Lower lobe of right lung (tissue), 2 donors: ENCODE data around the gene TMEM38B. TPM values are rescaled to one million over a fixed set of nuclear protein-coding genes. Genes with fewer than 3 reads are reported as not detected.

Source experiments
- ATAC-seq, 2 donors: fragments of 200-7000 bp; cut with Tn5 transposase; one replicate each; pipeline ENCODE4 v1.9.1; 2020 to 2022; ENCODE audit warnings: mild to moderate bottlenecking in 2 of 2, moderate library complexity in 2 of 2
- DNase-seq: peaks from one replicate; pipeline ENCODE4 v3.0.0-alpha.2; 2020
- H3K27ac ChIP-seq: fragments of 200-600 bp; one replicate; pipeline ENCODE4 v1.8.0; 2022
- H3K27me3 ChIP-seq: fragments of 200-600 bp; one replicate; pipeline ENCODE4 v1.8.0; 2022; ENCODE audit warnings: low read depth
- H3K36me3 ChIP-seq: fragments of 200-600 bp; one replicate; pipeline ENCODE4 v1.8.0; 2022; ENCODE audit warnings: mild to moderate bottlenecking
- H3K4me1 ChIP-seq: fragments of 200-600 bp; one replicate; pipeline ENCODE4 v1.8.0; 2022
- H3K4me3 ChIP-seq: fragments of 200-600 bp; one replicate; pipeline ENCODE4 v1.8.0; 2022; ENCODE audit warnings: mild to moderate bottlenecking
- H3K9me3 ChIP-seq: fragments of 200-600 bp; one replicate; pipeline ENCODE4 v1.8.0; 2022
- CTCF ChIP-seq: fragments of 200-600 bp; IDR thresholded peaks from one replicate; pipeline ENCODE4 v1.8.0; 2022; ENCODE audit warnings: antibody characterized with exemption, mild to moderate bottlenecking
- intact Hi-C: fragments of 100-400 bp; cut with DNase I; formaldehyde crosslinking; loops from one replicate; pipeline ENCODE4 v1.11.0; 2022
- total RNA-seq: library from RNA; stranded (reverse); fragmentation: NEBNext Ultra II Directional; extraction: Animal tissue kit (Norgen Biotek cat#: 25700); gene quantifications from one replicate; pipeline ENCODE4 v1.2.1, GENCODE V29; 2021
- donor health status: DM: no; HTN: yes; CAD: no; lungs with severe emphysema.

TMEM38B gene
- total RNA-seq, 1 donor from 2014 or later = 10.9 TPM

GRCh38 chr9:105667867-105668266, 26.5 kb upstream of the TMEM38B start:
- DNase-seq (no peak), ATAC-seq (no peak)
- H3K9me3 ChIP-seq = no peaks in the 10 kb centered on the region
- H3K27me3 ChIP-seq = no peaks in the 10 kb centered on the region
- H3K4me1 ChIP-seq = no peaks in the 10 kb centered on the region
- no peak for TF ChIP-seq CTCF
- intact Hi-C loops = no loop called here
- no peaks in the 10 kb centered on the region for H3K36me3 ChIP-seq
- H3K27ac ChIP-seq = no peak overlapping the region
- no peak overlapping the region for H3K4me3 ChIP-seq

- peaks cover 3% of the 10 kb centered on the region for H3K27me3 ChIP-seq
- H3K4me3 ChIP-seq = no peak overlapping the region
- no peak overlapping the region for H3K27ac ChIP-seq
- H3K9me3 ChIP-seq = no peaks in the 10 kb centered on the region
- DNase-seq (no peak), ATAC-seq (no peak)
- intact Hi-C loops = no loop called here
- no peaks in the 10 kb centered on the region for H3K4me1 ChIP-seq
- no peak for TF ChIP-seq CTCF
- no peaks in the 10 kb centered on the region for H3K36me3 ChIP-seq
These were observed 24.0 kb upstream of the TMEM38B start for GRCh38 chr9:105670315-105670714.

- no peak for TF ChIP-seq CTCF
- H3K4me3 ChIP-seq = no peak overlapping the region
- H3K36me3 ChIP-seq = no peaks in the 10 kb centered on the region
- H3K4me1 ChIP-seq = no peaks in the 10 kb centered on the region
- intact Hi-C loops = no loop called here
- DNase-seq (no peak), ATAC-seq (no peak)
- no peaks in the 10 kb centered on the region for H3K9me3 ChIP-seq
- H3K27me3 ChIP-seq = peaks cover 3% of the 10 kb centered on the region
- no peak overlapping the region for H3K27ac ChIP-seq
These were observed 23.6 kb upstream of the TMEM38B start for GRCh38 chr9:105670775-105671174.

GRCh38 chr9:105672711-105673234, 21.6 kb upstream of the TMEM38B start:
- no peaks in the 10 kb centered on the region for H3K4me1 ChIP-seq
- DNase-seq (no peak), ATAC-seq (no peak)
- H3K9me3 ChIP-seq = no peaks in the 10 kb centered on the region
- no peaks in the 10 kb centered on the region for H3K36me3 ChIP-seq
- H3K4me3 ChIP-seq = no peak overlapping the region
- TF ChIP-seq CTCF = no peak
- no peak overlapping the region for H3K27ac ChIP-seq
- intact Hi-C loops = no loop called here
- H3K27me3 ChIP-seq = peaks cover 3% of the 10 kb centered on the region

- H3K27me3 ChIP-seq = peaks cover 3% of the 10 kb centered on the region
- no peaks in the 10 kb centered on the region for H3K9me3 ChIP-seq
- ATAC-seq = no peak
- H3K4me1 ChIP-seq = no peaks in the 10 kb centered on the region
- H3K36me3 ChIP-seq = no peaks in the 10 kb centered on the region
- intact Hi-C loops = no loop called here
- TF ChIP-seq CTCF = no peak
- DNase-seq = no peak
- H3K4me3 ChIP-seq = no peak overlapping the region
- H3K27ac ChIP-seq = no peak overlapping the region
These were observed 20.4 kb upstream of the TMEM38B start for GRCh38 chr9:105673850-105674387.
